HEK293 (cell line): ENCODE results near the gene AFF2.

Experiments
- KLF16 ChIP-seq: fragments of 450-650 bp; formaldehyde crosslinking; IDR thresholded peaks from 2 replicates; pipeline ENCODE4 v1.5.1; 2017; ENCODE audit warnings: missing biosample characterization, missing genetic modification characterization
- ZNF501 ChIP-seq: fragments of 450-650 bp; formaldehyde crosslinking; IDR thresholded peaks from 2 replicates; pipeline ENCODE4 v1.5.1; 2016; ENCODE audit warnings: missing biosample characterization, missing genetic modification characterization
- ZNF692 ChIP-seq: fragments of 450-650 bp; formaldehyde crosslinking; IDR thresholded peaks from 2 replicates; pipeline ENCODE4 v1.5.1; 2016; ENCODE audit warnings: missing biosample characterization, missing genetic modification characterization
- TF ChIP-seq, protein P1 (sequence below): fragments of 450-650 bp; formaldehyde crosslinking; IDR thresholded peaks from 2 replicates; pipeline ENCODE4 v1.5.1; 2016; ENCODE audit warnings: missing biosample characterization, missing genetic modification characterization
- TF ChIP-seq, protein P2 (sequence below): fragments of 450-650 bp; IDR thresholded peaks from 2 replicates; pipeline ENCODE4 v1.5.1; 2018; ENCODE audit warnings: missing biosample characterization, missing genetic modification characterization

- TF ChIP-seq, protein P1, sequence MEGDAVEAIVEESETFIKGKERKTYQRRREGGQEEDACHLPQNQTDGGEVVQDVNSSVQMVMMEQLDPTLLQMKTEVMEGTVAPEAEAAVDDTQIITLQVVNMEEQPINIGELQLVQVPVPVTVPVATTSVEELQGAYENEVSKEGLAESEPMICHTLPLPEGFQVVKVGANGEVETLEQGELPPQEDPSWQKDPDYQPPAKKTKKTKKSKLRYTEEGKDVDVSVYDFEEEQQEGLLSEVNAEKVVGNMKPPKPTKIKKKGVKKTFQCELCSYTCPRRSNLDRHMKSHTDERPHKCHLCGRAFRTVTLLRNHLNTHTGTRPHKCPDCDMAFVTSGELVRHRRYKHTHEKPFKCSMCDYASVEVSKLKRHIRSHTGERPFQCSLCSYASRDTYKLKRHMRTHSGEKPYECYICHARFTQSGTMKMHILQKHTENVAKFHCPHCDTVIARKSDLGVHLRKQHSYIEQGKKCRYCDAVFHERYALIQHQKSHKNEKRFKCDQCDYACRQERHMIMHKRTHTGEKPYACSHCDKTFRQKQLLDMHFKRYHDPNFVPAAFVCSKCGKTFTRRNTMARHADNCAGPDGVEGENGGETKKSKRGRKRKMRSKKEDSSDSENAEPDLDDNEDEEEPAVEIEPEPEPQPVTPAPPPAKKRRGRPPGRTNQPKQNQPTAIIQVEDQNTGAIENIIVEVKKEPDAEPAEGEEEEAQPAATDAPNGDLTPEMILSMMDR (tag by site-specific recombination), result no peak
- TF ChIP-seq ZNF501 (no peak), ZNF692 (tag by site-specific recombination) (no peak), KLF16 (no peak)
- TF ChIP-seq, protein P2, sequence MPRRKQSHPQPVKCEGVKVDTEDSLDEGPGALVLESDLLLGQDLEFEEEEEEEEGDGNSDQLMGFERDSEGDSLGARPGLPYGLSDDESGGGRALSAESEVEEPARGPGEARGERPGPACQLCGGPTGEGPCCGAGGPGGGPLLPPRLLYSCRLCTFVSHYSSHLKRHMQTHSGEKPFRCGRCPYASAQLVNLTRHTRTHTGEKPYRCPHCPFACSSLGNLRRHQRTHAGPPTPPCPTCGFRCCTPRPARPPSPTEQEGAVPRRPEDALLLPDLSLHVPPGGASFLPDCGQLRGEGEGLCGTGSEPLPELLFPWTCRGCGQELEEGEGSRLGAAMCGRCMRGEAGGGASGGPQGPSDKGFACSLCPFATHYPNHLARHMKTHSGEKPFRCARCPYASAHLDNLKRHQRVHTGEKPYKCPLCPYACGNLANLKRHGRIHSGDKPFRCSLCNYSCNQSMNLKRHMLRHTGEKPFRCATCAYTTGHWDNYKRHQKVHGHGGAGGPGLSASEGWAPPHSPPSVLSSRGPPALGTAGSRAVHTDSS (tag by site-specific recombination), result no peak
Measured at GRCh38 chrX:148459343-148459742, 41.1 kb upstream of the AFF2 start.
